ENCODE measurements around the gene CTBP2. TPM values are rescaled to one million over a fixed set of nuclear protein-coding genes. Genes with fewer than 3 reads are reported as not detected.

CTBP2 gene
- total RNA-seq, 4 donors from 2014 or later: 74.8 to 103 (median 79.2) TPM

GRCh38 chr10:125142946-125143345 lies 17.4 kb downstream of the CTBP2 start:
- Histone ChIP-seq H3K9me3 (no peaks in the 10 kb centered on the region), H3K4me1 (peaks cover 20 to 94% (median 44%) of the 10 kb centered on the region in 3 donors), H3K4me3 (no peak overlapping the region), H3K27me3 (no peaks in the 10 kb centered on the region), H3K27ac (no peak overlapping the region), H3K36me3 (peaks cover 0 to 14% of the 10 kb centered on the region in 2 donors)
- TF ChIP-seq EP300 (IDR thresholded peaks at IDR 0.05): no peak
- no peak for TF ChIP-seq POLR2A (IDR thresholded peaks at IDR 0.05)
- TF ChIP-seq CTCF (IDR thresholded peaks at IDR 0.05): no peak
- TF ChIP-seq POLR2AphosphoS5 (IDR thresholded peaks at IDR 0.05): no peak
- WGBS, 2 donors (ENCODE audit: low coverage in 1 of 2): 73 to 93% methylated on average over 2 of the region's 9 CpGs
- ATAC-seq: no peak

- TF ChIP-seq CTCF (IDR thresholded peaks at IDR 0.05) (no peak), POLR2AphosphoS5 (IDR thresholded peaks at IDR 0.05) (no peak), EP300 (IDR thresholded peaks at IDR 0.05) (no peak), POLR2A (IDR thresholded peaks at IDR 0.05) (no peak)
- no peak overlapping the region for H3K4me3 ChIP-seq
- no peak overlapping the region for H3K27ac ChIP-seq
- H3K36me3 ChIP-seq: peaks cover 0 to 23% of the 10 kb centered on the region in 2 donors
- WGBS, 2 donors (ENCODE audit: low coverage in 1 of 2): 83% methylated on average over 2 of the region's 12 CpGs; no CpG with 5 or more reads in 1 of the 2 donors
- no peak for ATAC-seq
- peaks cover 13 to 94% (median 40%) of the 10 kb centered on the region in 3 donors for H3K4me1 ChIP-seq
- no peaks in the 10 kb centered on the region for H3K27me3 ChIP-seq
- H3K9me3 ChIP-seq: no peaks in the 10 kb centered on the region
Observed at GRCh38 chr10:125141860-125142484, 18.4 kb downstream of the CTBP2 start.

- Histone ChIP-seq H3K4me1 (peaks cover 8 to 94% (median 40%) of the 10 kb centered on the region in 3 donors), H3K4me3 (no peak overlapping the region), H3K9me3 (no peaks in the 10 kb centered on the region), H3K27ac (no peak overlapping the region), H3K36me3 (peaks cover 0 to 23% of the 10 kb centered on the region in 2 donors), H3K27me3 (no peaks in the 10 kb centered on the region)
- no peak for ATAC-seq
- WGBS, 2 donors (ENCODE audit: low coverage in 1 of 2): 65 to 90% methylated on average over 5 to 13 of the region's 16 CpGs
- TF ChIP-seq EP300 (IDR thresholded peaks at IDR 0.05) (no peak), POLR2AphosphoS5 (IDR thresholded peaks at IDR 0.05) (no peak), POLR2A (IDR thresholded peaks at IDR 0.05) (no peak), CTCF (IDR thresholded peaks at IDR 0.05) (no peak)
Observed at GRCh38 chr10:125141150-125141859, 19.1 kb downstream of the CTBP2 start.

GRCh38 chr10:125140151-125140550 lies 20.2 kb downstream of the CTBP2 start:
- Histone ChIP-seq H3K4me3 (no peak overlapping the region), H3K27ac (no peak overlapping the region), H3K4me1 (peaks cover 8 to 94% (median 39%) of the 10 kb centered on the region in 3 donors), H3K9me3 (no peaks in the 10 kb centered on the region), H3K27me3 (no peaks in the 10 kb centered on the region), H3K36me3 (peaks cover 0 to 23% of the 10 kb centered on the region in 2 donors)
- no peak for ATAC-seq
- no peak for TF ChIP-seq POLR2A (IDR thresholded peaks at IDR 0.05)
- no peak for TF ChIP-seq EP300 (IDR thresholded peaks at IDR 0.05)
- no peak for TF ChIP-seq CTCF (IDR thresholded peaks at IDR 0.05)
- TF ChIP-seq POLR2AphosphoS5 (IDR thresholded peaks at IDR 0.05): no peak
- WGBS, 2 donors (ENCODE audit: low coverage in 1 of 2): 91 to 95% methylated on average over 8 to 10 of the region's 11 CpGs

All from gastroesophageal sphincter (tissue), 4 donors.